B cell (primary cell): ENCODE data around the gene SMAD1. TPM values are rescaled to one million over a fixed set of nuclear protein-coding genes. Genes with fewer than 3 reads are reported as not detected.

Experiments
- ATAC-seq: fragments of 200-7000 bp; cut with Tn5 transposase; one replicate; pipeline ENCODE4 v1.10.0; 2021; ENCODE audit warnings: low read depth, mild to moderate bottlenecking, moderate number of reproducible peaks, moderate library complexity
- CTCF ChIA-PET: fragments of 350-600 bp; sonication (Branson Sonifier 250); formaldehyde crosslinking; loops from one replicate; lab custom pipeline; 2021; ENCODE audit warnings: antibody characterized with exemption, inconsistent platforms; lab: Charles Lee
- POLR2A ChIA-PET: fragments of 350-600 bp; sonication (Branson Sonifier 250); formaldehyde crosslinking; loops from one replicate; lab custom pipeline; 2021; ENCODE audit warnings: antibody characterized with exemption; lab: Charles Lee
- DNase-seq: peaks from one replicate; pipeline ENCODE4 v3.0.0; 2013
- H2AFZ ChIP-seq: 2 replicates; pipeline ENCODE4 v1.6.1; 2012; ENCODE audit warnings: mild to moderate bottlenecking, low read depth, low read length; ENCODE audit not compliant: insufficient read depth, poor library complexity, severe bottlenecking
- H3K27ac ChIP-seq, 2 donors: 1 replicate in 1 of 2; 2 replicates in 1 of 2; pipeline ENCODE4 v1.5.1; 2012 to 2013; ENCODE audit warnings: low read length in 2 of 2, mild to moderate bottlenecking in 2 of 2, moderate library complexity in 1 of 2
- H3K27me3 ChIP-seq, 4 experiments: fragments of 200-600 bp in 1 of 4; sonication (generic) in 1 of 4; replicated peaks in 1 of 4; 1 replicate in 2 of 4; 2 replicates in 2 of 4; pipeline versions ENCODE4 v1.6.1 to v1.7.0; 2013 to 2016; ENCODE audit warnings: low read length in 3 of 4, mild to moderate bottlenecking in 2 of 4, mixed read lengths in 1 of 4, moderate library complexity in 1 of 4; ENCODE audit not compliant: insufficient read depth in 4 of 4, control insufficient read depth in 3 of 4; ENCODE audit errors: control extremely low read depth in 1 of 4
- H3K36me3 ChIP-seq, 2 experiments: replicated peaks in 1 of 2; 1 replicate in 1 of 2; 2 replicates in 1 of 2; pipeline versions ENCODE4 v1.6.1 to v1.7.1; 2013; ENCODE audit warnings: low read length in 1 of 2; ENCODE audit not compliant: insufficient read depth in 2 of 2, control insufficient read depth in 1 of 2; ENCODE audit errors: control extremely low read depth in 1 of 2, extremely low read depth in 1 of 2
- H3K4me1 ChIP-seq, 2 donors: fragments of 200-600 bp in 1 of 2; sonication (generic) in 1 of 2; 1 replicate in 1 of 2; 2 replicates in 1 of 2; pipeline versions ENCODE4 v1.5.1 to v1.6.1; 2013 to 2017; ENCODE audit warnings: low read length in 2 of 2; ENCODE audit not compliant: control insufficient read depth in 2 of 2, insufficient read depth in 2 of 2
- H3K4me2 ChIP-seq: replicated peaks from 2 replicates; pipeline ENCODE3; 2012; ENCODE audit warnings: mild to moderate bottlenecking, low read depth, low read length; ENCODE audit not compliant: poor library complexity, severe bottlenecking
- H3K4me3 ChIP-seq, 5 experiments: fragments of 200-600 bp in 1 of 5; sonication (generic) in 1 of 5; 1 replicate in 3 of 5; 2 replicates in 2 of 5; pipeline versions ENCODE4 v1.5.1 to v1.7.0; 2011 to 2016; ENCODE audit warnings: low read length in 4 of 5, mild to moderate bottlenecking in 4 of 5, low read depth in 2 of 5, control low read depth in 1 of 5, moderate library complexity in 1 of 5; ENCODE audit not compliant: insufficient read depth in 1 of 5; ENCODE audit errors: control extremely low read depth in 1 of 5, extremely low read depth in 1 of 5
- H3K79me2 ChIP-seq: fragments of 200-600 bp; sonication (generic); one replicate; pipeline ENCODE4 v1.6.0; 2016; ENCODE audit warnings: low read length; ENCODE audit not compliant: control insufficient read depth, insufficient read depth
- H3K9ac ChIP-seq: fragments of 200-600 bp; sonication (generic); 2 replicates; pipeline ENCODE4 v1.6.1; 2017; ENCODE audit warnings: mild to moderate bottlenecking, low read length, moderate library complexity
- H3K9me3 ChIP-seq, 3 donors: one replicate each; pipeline versions ENCODE4 v1.6.1 to v1.7.1; 2013; ENCODE audit warnings: low read length in 2 of 3; ENCODE audit not compliant: control insufficient read depth in 2 of 3, insufficient read depth in 1 of 3; ENCODE audit errors: control extremely low read depth in 1 of 3
- H4K20me1 ChIP-seq: 2 replicates; pipeline ENCODE4 v1.6.0; 2012; ENCODE audit warnings: mild to moderate bottlenecking, low read length; ENCODE audit not compliant: insufficient read depth, control insufficient read depth, poor library complexity, severe bottlenecking
- H3K27ac Mint-ChIP-seq: one replicate; pipeline ENCODE4 v1.8.0; 2021; ENCODE audit warnings: mixed read lengths
- H3K27me3 Mint-ChIP-seq: one replicate; pipeline ENCODE4 v1.8.0; 2021; ENCODE audit warnings: mixed read lengths
- H3K4me1 Mint-ChIP-seq: one replicate; pipeline ENCODE4 v1.8.0; 2021; ENCODE audit warnings: mixed read lengths
- H3K4me3 Mint-ChIP-seq: one replicate; pipeline ENCODE4 v1.8.0; 2021; ENCODE audit warnings: mixed read lengths
- H3K9me3 Mint-ChIP-seq: one replicate; pipeline ENCODE4 v1.8.0; 2022; ENCODE audit warnings: mixed read lengths; ENCODE audit not compliant: insufficient read depth
- EZH2 ChIP-seq: IDR thresholded peaks from 2 replicates; pipeline ENCODE4 v1.6.1; 2012; ENCODE audit warnings: borderline replicate concordance, low read depth, mild to moderate bottlenecking, moderate library complexity, low read length; ENCODE audit not compliant: insufficient read depth, poor library complexity, severe bottlenecking
- WGBS: methylation state at CpG from one replicate; pipeline ENCODE4 v1.1.5; 2013; ENCODE audit warnings: missing lambda C conversion rate; ENCODE audit not compliant: insufficient coverage; 5-methylcytosine and 5-hydroxymethylcytosine counted together
- intact Hi-C: fragments of 100-400 bp; cut with micrococcal nuclease; formaldehyde crosslinking; loops from one replicate; pipeline ENCODE4 v1.10.0; 2022
- polyA plus RNA-seq: library from polyadenylated mRNA; depleted of rRNA; stranded (reverse); fragments of >200 nt; gene quantifications from 2 replicates; pipeline ENCODE4 v1.2.3, GENCODE V29; 2012
- total RNA-seq, 2 donors: library from RNA; stranded (reverse); fragments of 120-200 nt in 1 of 2; gene quantifications; 1 replicate in 1 of 2; 2 replicates in 1 of 2; pipeline versions ENCODE4 v1.2.3 to v1.2.4, GENCODE V29; 2013 to 2022
- TF ChIP-seq, protein P1 (sequence below): fragments of 200-600 bp; IDR thresholded peaks from one replicate; pipeline ENCODE4 v1.8.0; 2022; ENCODE audit warnings: antibody characterized with exemption, mild to moderate bottlenecking

The SMAD1 gene
- total and polyA plus RNA-seq, 2 donors (not counting 1 experiment from before 2014, with no cell fraction given): 0.12 TPM; not detected in 1

DNA sequence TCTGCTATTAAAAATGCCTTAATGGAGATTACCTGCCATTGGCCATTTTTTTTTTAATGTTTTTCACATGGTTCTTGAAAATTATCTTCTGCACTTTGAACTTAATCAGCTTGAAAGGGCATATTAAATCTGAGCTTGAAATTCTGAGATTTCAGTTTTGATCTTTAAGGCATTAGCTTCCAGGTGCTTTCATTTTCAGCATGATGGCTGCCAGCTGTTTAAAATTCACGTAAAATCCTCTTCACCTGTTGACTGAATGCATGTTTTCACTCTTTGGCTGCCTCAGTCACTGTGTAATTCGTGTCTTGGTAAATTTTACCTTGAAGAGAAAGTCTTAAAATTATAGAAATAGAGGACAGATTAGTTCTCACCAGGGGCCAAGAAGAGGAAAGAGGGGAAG, 39.6 kb downstream of the SMAD1 start:
- peaks cover 0 to 3% (median 0%) of the 10 kb centered on the region in 4 experiments for H3K27me3 ChIP-seq
- no peaks in the 10 kb centered on the region for H3K4me1 ChIP-seq
- H3K36me3 ChIP-seq: no peaks in the 10 kb centered on the region
- H3K4me2 ChIP-seq: no peak overlapping the region
- H3K9ac ChIP-seq: no peak overlapping the region
- no peak overlapping the region for H3K27ac ChIP-seq
- intact Hi-C loops: no loop called here
- Mint-ChIP-seq H3K9me3 (no peaks in the 10 kb centered on the region), H3K27ac (no peak overlapping the region), H3K4me1 (peaks cover 6% of the 10 kb centered on the region), H3K27me3 (peaks cover 8% of the 10 kb centered on the region), H3K4me3 (no peak overlapping the region)
- CTCF ChIA-PET: no interaction called here
- H3K79me2 ChIP-seq: no peaks in the 10 kb centered on the region
- H2AFZ ChIP-seq: no peak overlapping the region
- no peaks in the 10 kb centered on the region for H4K20me1 ChIP-seq
- no peak overlapping the region for H3K4me3 ChIP-seq
- no peak for TF ChIP-seq EZH2
- TF ChIP-seq, protein P1, sequence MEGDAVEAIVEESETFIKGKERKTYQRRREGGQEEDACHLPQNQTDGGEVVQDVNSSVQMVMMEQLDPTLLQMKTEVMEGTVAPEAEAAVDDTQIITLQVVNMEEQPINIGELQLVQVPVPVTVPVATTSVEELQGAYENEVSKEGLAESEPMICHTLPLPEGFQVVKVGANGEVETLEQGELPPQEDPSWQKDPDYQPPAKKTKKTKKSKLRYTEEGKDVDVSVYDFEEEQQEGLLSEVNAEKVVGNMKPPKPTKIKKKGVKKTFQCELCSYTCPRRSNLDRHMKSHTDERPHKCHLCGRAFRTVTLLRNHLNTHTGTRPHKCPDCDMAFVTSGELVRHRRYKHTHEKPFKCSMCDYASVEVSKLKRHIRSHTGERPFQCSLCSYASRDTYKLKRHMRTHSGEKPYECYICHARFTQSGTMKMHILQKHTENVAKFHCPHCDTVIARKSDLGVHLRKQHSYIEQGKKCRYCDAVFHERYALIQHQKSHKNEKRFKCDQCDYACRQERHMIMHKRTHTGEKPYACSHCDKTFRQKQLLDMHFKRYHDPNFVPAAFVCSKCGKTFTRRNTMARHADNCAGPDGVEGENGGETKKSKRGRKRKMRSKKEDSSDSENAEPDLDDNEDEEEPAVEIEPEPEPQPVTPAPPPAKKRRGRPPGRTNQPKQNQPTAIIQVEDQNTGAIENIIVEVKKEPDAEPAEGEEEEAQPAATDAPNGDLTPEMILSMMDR: no peak
- ATAC-seq (no peak), DNase-seq (no peak)
- POLR2A ChIA-PET: no interaction called here
- no peaks in the 10 kb centered on the region for H3K9me3 ChIP-seq
- 83% methylated on average over 1 of the region's 2 CpGs for WGBS

DNA sequence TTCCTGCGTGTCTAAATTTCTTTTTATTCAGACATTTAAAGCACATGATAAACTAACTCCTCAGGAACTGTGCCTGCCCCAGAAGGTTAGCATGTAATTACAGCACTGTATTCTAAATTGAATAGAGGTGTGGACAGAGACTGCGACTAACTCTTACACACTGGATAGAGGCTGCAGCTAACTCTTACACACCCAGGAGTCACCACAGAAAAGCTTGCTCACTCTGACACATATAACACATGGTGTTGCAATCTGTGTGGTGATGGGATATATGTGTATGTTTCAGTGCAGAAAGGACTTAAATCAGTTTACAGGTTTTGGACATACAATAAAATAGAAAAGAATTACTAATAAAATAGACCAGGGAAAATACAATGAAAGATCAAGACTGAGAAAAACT, 41.5 kb downstream of the SMAD1 start:
- peaks cover 6% of the 10 kb centered on the region for H3K4me1 Mint-ChIP-seq
- Histone ChIP-seq H4K20me1 (no peaks in the 10 kb centered on the region), H2AFZ (no peak overlapping the region), H3K27ac (no peak overlapping the region), H3K4me2 (no peak overlapping the region), H3K9ac (no peak overlapping the region), H3K27me3 (no peaks in the 10 kb centered on the region), H3K79me2 (no peaks in the 10 kb centered on the region), H3K9me3 (no peaks in the 10 kb centered on the region), H3K36me3 (no peaks in the 10 kb centered on the region), H3K4me3 (no peak overlapping the region), H3K4me1 (no peaks in the 10 kb centered on the region)
- H3K27ac Mint-ChIP-seq: no peak overlapping the region
- ChIA-PET CTCF (no interaction called here), POLR2A (no interaction called here)
- peaks cover 4% of the 10 kb centered on the region for H3K27me3 Mint-ChIP-seq
- H3K9me3 Mint-ChIP-seq: no peaks in the 10 kb centered on the region
- no CpG with 5 or more reads among the region's 2 CpGs for WGBS
- DNase-seq (no peak), ATAC-seq (no peak)
- H3K4me3 Mint-ChIP-seq: no peak overlapping the region
- intact Hi-C loops: no loop called here
- TF ChIP-seq EZH2: no peak
- TF ChIP-seq, protein P1: no peak
